ENCODE data around the gene HBA1. TPM values are rescaled to one million over a fixed set of nuclear protein-coding genes. Genes with fewer than 3 reads are reported as not detected.
"Not testable (repeated sequence)": the region's sequence is repeated elsewhere in the genome, so short reads cannot be mapped to it uniquely, and the experiment has no call there.

Gene HBA1
- 2,062 TPM for polyA plus RNA-seq (ENCODE audit: insufficient read length)

GRCh38 chr16:176477-177382 is at the start of gene HBA1:
Gene HBA1 (plus strand): TSS chr16:176680. CDS start chr16:176717, 37 bp downstream.
- DNase-seq (ENCODE audit: low read depth) = not testable (repeated sequence)

DNA sequence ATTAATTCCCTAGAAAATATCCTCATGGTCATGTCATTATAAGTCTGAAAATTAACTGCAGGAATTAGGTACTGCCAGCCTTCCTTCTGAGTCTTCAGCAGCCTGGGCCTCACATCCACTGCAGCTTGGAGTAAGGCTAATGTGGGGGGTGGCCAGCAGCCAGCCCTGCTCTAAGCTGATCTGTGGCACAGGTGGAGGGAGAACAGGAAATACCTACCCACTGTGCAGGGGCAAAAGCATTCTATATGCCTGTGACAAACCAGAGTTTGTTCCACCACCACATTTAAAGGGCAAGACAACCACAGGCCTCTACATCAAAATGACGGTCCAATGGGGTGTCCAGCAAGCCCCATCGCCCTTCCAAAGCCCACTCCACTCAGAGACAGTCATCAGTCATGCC is 47.4 kb upstream of the HBA1 start:
- no peak for DNase-seq (ENCODE audit: low read depth)

GRCh38 chr16:130533-131173 is 45.8 kb upstream of the HBA1 start:
- no peak for DNase-seq (ENCODE audit: low read depth)

GRCh38 chr16:132120-132519 is 44.4 kb upstream of the HBA1 start:
- no peak for DNase-seq (ENCODE audit: low read depth)

DNA sequence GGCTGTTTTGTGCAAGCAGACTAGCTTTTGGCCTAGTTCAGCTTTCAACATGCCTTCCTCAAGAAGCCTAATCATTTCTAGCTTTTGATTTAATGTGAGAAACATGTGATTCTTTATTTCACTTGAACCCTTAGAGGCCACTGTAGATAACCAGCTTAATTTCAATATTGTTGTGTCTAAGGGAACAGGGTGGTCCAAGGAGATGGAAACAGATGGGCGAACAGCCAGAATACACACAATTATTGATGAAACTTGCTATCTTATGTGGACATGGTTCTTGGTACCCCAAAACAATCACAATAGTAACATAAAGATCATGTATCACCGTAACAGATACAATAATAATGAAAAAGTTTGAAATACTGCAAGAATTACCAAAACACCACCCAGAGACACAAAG is 42.8 kb upstream of the HBA1 start:
- DNase-seq (ENCODE audit: low read depth) = no peak

GRCh38 chr16:138049-138417 is 38.4 kb upstream of the HBA1 start:
- DNase-seq (ENCODE audit: low read depth) = no peak

- DNase-seq (ENCODE audit: low read depth) = no peak
These were observed 36.2 kb upstream of the HBA1 start for GRCh38 chr16:140175-140857.

- no peak for DNase-seq (ENCODE audit: low read depth)
These were observed 34.0 kb upstream of the HBA1 start for GRCh38 chr16:142405-142967.

DNA sequence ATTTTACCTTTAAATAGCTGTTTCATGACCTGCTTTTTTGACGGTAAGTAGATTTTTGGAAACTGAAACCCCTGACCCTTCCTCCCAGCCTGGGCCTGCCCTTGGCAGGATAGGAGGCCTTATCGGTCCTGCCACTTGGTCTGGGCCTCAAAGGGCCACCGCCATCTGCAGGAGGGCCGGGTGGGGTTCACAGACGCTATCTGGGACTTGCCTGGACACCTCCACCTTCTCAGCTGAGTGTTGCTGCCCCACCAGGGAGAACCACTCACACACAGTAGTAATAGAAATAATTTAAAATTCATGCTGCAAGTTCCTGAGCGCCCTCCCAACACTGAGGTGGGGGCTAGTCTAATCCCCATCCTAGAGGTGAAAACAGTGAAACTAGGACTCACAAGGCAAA is 33.4 kb upstream of the HBA1 start:
- DNase-seq (ENCODE audit: low read depth) = no peak

DNA sequence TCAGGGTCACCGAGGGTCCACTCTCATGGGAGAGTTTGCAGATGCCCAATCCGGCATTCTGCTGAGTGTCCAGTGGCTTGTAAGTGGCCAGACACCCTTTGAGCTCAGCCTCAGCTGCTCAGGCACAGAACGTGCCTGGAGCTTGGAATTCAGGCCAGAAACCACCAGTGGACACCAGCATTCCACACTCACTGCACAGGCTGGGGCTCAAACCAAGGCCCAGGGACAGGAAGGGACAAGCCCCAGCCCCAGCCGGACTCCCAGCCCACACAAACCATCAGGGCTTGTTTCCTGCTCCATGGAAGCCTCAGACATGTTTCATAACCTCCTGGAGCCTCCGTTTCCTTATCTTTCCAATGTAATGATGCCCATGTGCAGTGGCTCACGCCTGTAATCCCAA is 33.0 kb upstream of the HBA1 start:
- no peak for DNase-seq (ENCODE audit: low read depth)

GRCh38 chr16:144797-145252 is 31.7 kb upstream of the HBA1 start:
- no peak for DNase-seq (ENCODE audit: low read depth)

DNA sequence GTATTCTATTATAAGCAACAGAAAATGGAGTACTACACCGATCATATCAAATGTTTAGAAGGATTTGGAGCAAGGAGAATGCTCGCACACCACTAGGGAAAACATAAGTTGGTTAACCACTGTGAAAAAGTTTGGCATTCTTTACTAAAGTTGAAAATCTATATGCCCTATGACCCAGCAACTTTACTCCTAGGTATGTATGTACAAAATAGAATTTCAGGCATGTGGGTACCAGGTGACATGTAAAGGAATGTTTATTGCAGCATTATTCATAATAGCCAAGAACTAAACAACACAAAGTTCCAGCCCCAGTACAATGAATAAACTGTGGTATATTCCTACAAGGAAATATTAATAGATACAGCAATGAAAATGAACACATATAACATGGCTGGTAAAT is 29.8 kb upstream of the HBA1 start:
- no peak for DNase-seq (ENCODE audit: low read depth)

GRCh38 chr16:149024-149660 is 27.3 kb upstream of the HBA1 start:
- DNase-seq (ENCODE audit: low read depth) = no peak

GRCh38 chr16:152141-153128 is 24.0 kb upstream of the HBA1 start, which contains the start of gene HBZ:
Gene HBZ (plus strand): TSS chr16:152644. CDS start chr16:152910, 266 bp downstream.
- no peak for DNase-seq (ENCODE audit: low read depth)

GRCh38 chr16:153129-153521 is 23.4 kb upstream of the HBA1 start:
- DNase-seq (ENCODE audit: low read depth) = not testable (repeated sequence)

- not testable (repeated sequence) for DNase-seq (ENCODE audit: low read depth)
These were observed 22.8 kb upstream of the HBA1 start for GRCh38 chr16:153550-154216.

- no peak for DNase-seq (ENCODE audit: low read depth)
These were observed 22.1 kb upstream of the HBA1 start for GRCh38 chr16:154217-155030.

DNA sequence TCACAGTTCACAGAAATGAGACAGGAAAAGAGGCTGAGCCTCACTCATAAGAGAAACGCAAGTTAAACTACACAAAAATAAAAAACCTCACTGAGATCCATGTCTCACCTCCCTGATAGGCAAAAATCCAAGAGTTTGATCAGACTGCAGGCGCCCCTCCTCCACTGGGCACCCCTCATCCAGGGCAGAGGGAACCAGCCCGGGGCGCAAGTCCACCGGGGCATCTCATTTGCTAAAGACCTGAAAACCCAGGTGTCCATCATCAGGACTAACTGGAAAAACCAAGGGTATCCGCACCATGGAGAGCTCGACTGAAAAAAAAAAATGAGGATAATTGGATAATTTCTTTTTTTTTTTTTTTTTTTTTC is 21.5 kb upstream of the HBA1 start:
- DNase-seq (ENCODE audit: low read depth) = no peak

Measured in forelimb muscle (tissue), 1 donor.